ENCODE results near the gene MRPL14. TPM values are rescaled to one million over a fixed set of nuclear protein-coding genes. Genes with fewer than 3 reads are reported as not detected.
"Not testable (repeated sequence)": the region's sequence is repeated elsewhere in the genome, so short reads cannot be mapped to it uniquely, and the experiment has no call there.

The MRPL14 gene
- total RNA-seq, 1 experiment from 2014 or later: 111 TPM

GRCh38 chr6:44101832-44102231 is 25.4 kb downstream of the MRPL14 start:
- DNase-seq (ENCODE audit: low read depth): no peak

DNA sequence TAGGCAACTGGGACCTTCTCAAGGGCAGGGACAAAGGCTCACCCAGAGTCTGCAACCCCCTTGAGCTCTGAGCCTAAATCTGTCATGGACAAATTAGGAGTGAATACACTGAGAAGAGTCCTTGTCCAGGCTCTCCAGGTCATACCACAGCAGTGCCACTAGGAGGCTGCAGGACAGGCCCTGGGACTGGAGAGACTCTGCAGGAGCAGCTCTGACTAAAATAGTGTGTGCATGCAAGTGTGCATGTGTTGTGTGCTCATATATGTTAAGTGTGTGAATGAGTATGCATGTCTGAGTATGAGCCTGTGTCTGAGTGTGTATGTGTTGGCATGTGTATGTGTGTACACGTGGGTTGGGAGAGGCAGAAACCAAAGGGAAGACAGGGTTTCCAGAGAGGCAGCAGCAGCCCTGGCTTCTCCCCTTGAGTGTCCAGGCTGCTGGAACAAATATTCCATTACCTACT is 27.1 kb downstream of the MRPL14 start:
- DNase-seq (ENCODE audit: low read depth): peak; percentile 57

- no peak for DNase-seq (ENCODE audit: low read depth)
Observed at GRCh38 chr6:44099192-44099591, 28.1 kb downstream of the MRPL14 start.

GRCh38 chr6:44097782-44098317 is 29.4 kb downstream of the MRPL14 start:
- no peak for DNase-seq (ENCODE audit: low read depth)

GRCh38 chr6:44096612-44097011 is 30.6 kb downstream of the MRPL14 start:
- DNase-seq (ENCODE audit: low read depth): peak; percentile 77

DNA sequence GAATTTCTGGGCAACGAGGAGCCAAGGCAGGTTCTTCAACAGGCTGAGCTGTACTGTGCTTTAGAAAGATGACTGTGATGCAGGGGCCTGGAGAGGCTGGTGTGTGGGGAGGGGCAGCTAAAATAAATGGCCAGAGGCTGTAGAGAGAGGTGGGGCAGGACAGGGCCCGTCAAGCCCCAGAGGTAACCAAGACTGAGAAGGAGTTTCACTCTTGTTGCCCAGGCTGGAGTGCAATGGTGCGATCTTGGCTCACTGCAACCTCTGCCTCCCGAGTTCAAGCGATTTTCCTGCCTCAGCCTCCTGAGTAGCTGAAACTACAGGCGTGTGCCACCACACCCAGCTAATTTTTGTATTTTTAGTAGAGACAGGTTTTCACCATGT is 32.0 kb downstream of the MRPL14 start:
- not testable (repeated sequence) for DNase-seq (ENCODE audit: low read depth)

- no peak for DNase-seq (ENCODE audit: low read depth)
Observed at GRCh38 chr6:44094403-44095242, 32.6 kb downstream of the MRPL14 start.

- no peak for DNase-seq (ENCODE audit: low read depth)
Observed at GRCh38 chr6:44093750-44094402, 33.4 kb downstream of the MRPL14 start.

GRCh38 chr6:44093066-44093465 is 34.2 kb downstream of the MRPL14 start:
- no peak for DNase-seq (ENCODE audit: low read depth)

DNA sequence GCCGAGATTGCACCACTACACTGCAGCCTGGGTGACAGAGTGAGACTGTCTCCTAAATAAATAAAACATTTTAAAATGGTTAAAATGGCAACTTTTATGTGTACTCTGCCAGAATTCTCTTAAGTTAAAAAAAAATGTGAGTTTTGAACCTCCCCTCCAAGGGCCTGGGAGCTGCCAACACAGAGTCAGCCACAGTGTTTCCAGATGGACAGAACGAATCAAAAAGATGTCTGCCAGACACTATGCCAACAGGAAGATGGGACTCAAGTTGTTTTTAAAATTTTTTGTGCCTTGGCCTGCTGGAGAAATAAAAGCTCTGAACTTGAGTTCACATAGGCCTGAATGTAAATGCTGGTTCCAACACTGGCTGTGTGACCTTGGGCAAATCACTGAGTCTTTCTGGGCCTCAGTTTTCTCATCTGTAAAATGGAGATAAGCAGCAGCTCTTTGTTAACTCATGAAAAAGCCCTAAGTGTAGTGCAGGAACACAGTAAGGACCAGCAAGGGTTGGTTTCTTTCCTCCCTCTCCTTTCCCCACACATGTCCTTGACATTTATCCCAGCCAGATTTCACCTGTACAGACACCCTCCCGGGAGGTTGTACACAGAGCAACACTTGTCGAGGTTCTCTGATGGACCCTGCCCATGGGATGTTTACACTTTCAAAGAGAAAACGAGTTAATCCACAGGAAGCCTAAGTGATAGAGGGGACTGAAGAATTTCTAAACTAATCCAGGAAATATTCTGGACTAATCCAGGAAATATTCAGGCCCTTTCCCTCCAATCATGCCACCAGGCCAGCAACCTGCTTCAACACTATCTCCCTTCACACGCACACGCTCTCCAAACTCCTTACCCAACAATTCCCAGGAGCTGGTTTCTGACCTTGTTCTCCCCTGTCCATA is 35.0 kb downstream of the MRPL14 start:
- no peak for DNase-seq (ENCODE audit: low read depth)

GRCh38 chr6:44091356-44091755 is 35.9 kb downstream of the MRPL14 start:
- DNase-seq (ENCODE audit: low read depth): not testable (repeated sequence)

GRCh38 chr6:44090465-44090864 is 36.8 kb downstream of the MRPL14 start:
- no peak for DNase-seq (ENCODE audit: low read depth)

DNA sequence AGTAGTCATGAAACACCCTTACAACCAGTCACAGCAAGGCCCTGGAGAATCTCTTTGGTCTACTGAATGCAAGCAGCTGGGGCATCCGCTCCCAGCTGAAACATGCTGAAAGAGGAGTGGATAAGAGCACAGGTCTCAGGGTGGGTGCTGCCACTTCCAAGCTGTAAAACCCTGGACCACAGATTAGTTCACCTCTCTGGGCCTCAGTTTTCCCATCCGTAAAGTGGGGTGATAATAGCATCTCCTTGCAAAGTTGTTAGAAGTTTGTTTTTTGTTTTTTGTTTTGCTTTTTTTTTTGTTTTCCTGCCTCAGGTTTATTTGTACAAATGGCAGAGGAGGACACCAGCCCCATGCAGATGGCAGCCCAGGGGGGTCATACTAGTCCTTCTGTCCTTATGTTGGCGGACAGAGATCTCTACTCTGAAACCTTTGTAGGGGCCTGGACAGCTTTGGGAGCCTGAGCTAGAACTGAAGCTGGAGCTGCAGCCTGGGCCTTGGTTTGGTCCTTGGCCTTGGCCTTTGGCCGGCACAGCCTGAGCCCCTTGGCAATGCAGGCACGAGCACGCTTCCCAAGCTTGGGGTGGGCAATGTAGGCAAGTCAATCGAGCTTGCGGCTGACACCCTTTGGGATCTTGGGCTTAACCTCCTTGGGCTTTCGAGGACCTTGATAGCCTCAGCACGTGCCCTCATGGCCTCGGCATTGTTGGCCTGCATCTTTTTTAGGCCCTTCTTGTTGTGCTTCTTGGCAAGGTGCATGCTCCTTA is 38.2 kb downstream of the MRPL14 start:
- DNase-seq (ENCODE audit: low read depth): no peak

DNA sequence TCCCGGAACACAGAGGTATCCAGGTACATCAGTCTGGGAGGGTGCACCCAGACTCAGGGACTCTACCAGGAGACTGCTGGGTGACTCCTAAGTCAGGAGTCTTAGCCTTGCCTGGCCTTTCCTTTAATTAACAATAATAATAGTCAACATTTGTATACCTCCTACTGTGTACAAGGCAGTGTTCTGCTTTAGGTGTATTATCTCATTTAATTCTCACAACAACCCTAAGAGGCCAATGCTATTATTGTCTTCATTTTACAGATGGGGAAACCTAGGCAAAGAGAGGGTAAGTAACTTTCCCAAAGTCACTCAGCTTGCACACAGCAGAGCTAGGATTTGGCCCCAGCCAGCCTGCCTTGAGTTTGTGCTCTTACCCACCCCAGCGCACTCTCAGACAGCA is 39.6 kb downstream of the MRPL14 start:
- DNase-seq (ENCODE audit: low read depth): no peak

- no peak for DNase-seq (ENCODE audit: low read depth)
Observed at GRCh38 chr6:44086931-44087574, 40.2 kb downstream of the MRPL14 start.

- no peak for DNase-seq (ENCODE audit: low read depth)
Observed at GRCh38 chr6:44085219-44085618, 42.0 kb downstream of the MRPL14 start.

GRCh38 chr6:44084231-44085014 is 42.8 kb downstream of the MRPL14 start:
- DNase-seq (ENCODE audit: low read depth): peak; percentile 53

DNA sequence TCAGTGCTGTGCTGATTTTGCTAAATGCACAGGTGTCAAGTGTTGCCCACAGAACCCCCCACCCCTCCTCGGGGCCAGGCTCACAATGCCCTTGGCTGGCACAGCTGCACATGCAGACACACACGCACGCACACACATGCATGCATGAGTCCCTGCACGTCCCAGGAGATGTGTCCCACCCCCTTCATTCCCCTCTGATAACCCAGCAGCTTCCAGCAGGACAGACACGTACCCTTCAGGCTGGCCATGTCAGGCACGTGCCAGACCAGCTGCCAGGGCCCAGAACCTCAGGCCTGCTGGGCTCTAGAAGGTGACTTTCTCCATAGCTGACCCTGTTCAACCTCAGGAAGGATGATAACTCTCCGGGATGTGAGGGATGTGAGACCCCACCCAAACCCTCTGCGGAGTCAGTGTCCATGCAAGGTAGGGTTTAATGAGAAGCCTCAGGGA is 44.4 kb downstream of the MRPL14 start:
- no peak for DNase-seq (ENCODE audit: low read depth)

DNA sequence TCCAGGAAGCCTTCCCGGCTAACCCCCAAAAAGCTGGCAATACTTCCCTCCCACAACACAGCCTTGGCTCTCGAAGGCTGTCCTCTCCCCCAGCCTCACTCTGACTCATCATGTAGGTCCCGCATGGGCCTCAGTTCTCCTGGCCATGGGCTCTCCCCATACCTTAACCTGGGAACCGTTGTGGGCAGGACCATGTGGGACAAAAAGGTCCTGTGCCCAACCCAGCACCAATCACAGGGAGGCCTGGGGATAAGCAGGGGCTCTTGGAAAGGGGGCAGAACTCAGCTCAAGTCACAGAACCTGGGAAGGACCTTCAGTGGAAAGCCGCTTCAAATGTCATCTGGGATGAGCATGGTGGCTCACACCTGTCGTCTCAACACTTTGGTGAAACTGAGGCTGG is 45.5 kb downstream of the MRPL14 start:
- DNase-seq (ENCODE audit: low read depth): no peak
